GM08714 (cell line): Measurements from ENCODE around the gene NFIC.

Experiments used
- H3K4me3 ChIP-seq: fragments of 200-500 bp; sonication (Bioruptor generic); 2 replicates; pipeline ENCODE4 v1.5.1; 2014; ENCODE audit warnings: mild to moderate bottlenecking, low read length, inconsistent platforms
- ZNF274 ChIP-seq: IDR thresholded peaks from 2 replicates; pipeline ENCODE4 v1.6.1; 2012; ENCODE audit warnings: mild to moderate bottlenecking, low read depth, low read length

NFIC gene

GRCh38 chr19:3464587-3465235, 98.3 kb downstream of the NFIC start:
- TF ChIP-seq ZNF274 = no peak
- H3K4me3 ChIP-seq = no peak overlapping the region

DNA sequence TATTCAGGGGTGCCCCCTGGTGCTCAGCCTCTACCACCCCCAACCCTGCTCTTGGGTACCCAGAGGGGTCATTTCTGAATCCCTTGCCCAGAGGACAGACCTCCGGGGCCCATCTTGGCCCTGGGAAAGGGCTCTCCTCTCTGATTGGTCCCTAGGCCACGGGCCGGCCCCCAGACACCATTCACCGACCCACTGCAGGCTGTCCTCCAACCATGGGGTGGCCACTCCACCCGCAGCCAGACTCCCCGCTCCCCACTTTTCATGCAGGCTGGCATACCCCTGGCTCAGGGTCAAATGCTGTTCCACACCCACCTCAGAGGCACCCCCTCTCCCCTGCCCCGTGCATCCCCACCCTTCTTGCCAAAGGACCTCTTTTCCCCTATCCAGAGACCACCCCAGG, 99.2 kb downstream of the NFIC start:
- no peak for TF ChIP-seq ZNF274
- H3K4me3 ChIP-seq = no peak overlapping the region

GRCh38 chr19:3466635-3467034, 100.3 kb downstream of the NFIC start:
- TF ChIP-seq ZNF274 = no peak
- no peak overlapping the region for H3K4me3 ChIP-seq

DNA sequence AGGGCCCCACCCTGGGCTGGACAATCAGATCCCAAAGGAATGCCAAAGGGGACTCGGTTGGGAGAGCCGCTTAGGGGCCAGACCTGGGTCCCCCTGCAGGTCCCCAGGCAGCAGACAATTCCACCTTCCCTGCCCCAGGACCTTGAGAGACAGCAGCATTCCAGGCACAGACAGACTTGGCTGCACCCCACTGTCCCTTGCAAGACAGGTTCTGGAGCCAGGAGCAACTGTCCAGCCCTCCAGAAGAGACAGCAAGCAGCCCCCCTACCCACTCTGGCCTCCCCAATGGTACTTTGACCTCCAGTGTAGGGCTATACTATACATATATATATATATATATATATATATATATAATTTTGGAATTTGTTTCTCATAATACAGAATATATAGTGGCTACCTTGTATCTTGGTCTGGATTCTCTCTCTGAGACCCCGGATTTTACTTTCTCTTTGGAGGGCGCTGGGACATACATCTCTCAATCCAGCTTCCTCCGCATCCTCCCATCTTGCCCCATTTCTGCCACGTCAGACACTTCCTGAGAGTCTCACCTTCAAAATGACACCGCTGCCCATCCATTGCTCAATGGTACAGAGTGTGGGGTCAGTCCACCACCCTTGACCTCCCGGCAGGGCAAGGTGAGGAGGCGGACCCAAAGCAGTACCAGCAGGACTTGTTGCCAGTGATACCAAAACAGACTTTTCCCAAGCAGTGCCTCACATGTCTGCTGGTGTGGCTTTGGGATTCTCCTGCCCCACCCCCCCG, 101.2 kb downstream of the NFIC start:
- H3K4me3 ChIP-seq = no peak overlapping the region
- TF ChIP-seq ZNF274 = no peak

- no peak for TF ChIP-seq ZNF274
- H3K4me3 ChIP-seq = no peak overlapping the region
These were observed 101.8 kb downstream of the NFIC start for GRCh38 chr19:3468211-3468610.

- no peak for TF ChIP-seq ZNF274
These were observed 103.5 kb downstream of the NFIC start for GRCh38 chr19:3469638-3470499.

GRCh38 chr19:3470500-3471128, 104.2 kb downstream of the NFIC start:
- no peak for TF ChIP-seq ZNF274
- H3K4me3 ChIP-seq = no peak overlapping the region

More at GRCh38 chr19:3469638-3470499, 103.5 kb downstream of the NFIC start:
- H3K4me3 ChIP-seq = no peak overlapping the region

GRCh38 chr19:3471954-3472655, 105.7 kb downstream of the NFIC start:
- H3K4me3 ChIP-seq = no peak overlapping the region
- TF ChIP-seq ZNF274 = no peak

DNA sequence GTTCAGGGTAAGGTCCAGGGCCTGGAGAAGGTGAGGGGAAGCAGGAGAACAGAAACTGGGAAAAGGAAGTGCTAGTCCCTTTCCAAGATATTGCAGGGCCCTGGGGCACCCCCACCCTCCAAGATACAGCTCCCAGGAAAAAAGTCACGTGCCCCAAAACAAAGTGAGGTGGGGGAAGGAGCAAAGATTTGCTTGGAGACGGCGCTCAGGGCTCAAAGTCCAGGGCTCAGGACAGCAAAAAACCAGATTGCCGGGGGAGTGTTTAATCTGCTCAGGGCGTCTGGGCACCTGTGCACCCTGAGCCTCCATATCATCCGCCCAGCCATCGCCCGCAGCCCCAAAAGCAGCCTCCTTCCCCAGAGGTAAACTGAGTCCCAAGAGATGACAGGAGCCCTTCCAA, 107.6 kb downstream of the NFIC start:
- no peak overlapping the region for H3K4me3 ChIP-seq
- no peak for TF ChIP-seq ZNF274

- TF ChIP-seq ZNF274 = no peak
- no peak overlapping the region for H3K4me3 ChIP-seq
These were observed 108.2 kb downstream of the NFIC start for GRCh38 chr19:3474614-3475013.

- TF ChIP-seq ZNF274 = no peak
- H3K4me3 ChIP-seq = no peak overlapping the region
These were observed 109.1 kb downstream of the NFIC start for GRCh38 chr19:3475449-3475848.

DNA sequence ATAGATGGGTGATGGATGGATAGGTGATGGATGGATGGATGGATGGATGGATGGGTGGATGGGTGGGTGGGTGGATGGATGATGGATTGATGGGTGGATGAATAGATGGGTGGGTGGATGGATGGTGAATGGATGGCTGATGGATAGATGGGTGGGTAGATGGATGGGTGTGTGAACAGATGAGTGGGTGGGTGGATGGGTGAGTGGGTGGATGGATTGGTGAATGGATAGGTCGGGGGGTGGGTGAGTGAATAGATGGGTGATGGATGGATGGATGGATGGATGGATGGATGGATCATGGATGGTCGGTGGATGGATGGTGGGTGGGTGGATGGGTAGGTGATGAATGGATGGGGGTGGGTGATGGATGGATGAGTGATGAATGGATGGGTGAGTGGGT, 110.4 kb downstream of the NFIC start:
- H3K4me3 ChIP-seq = no peak overlapping the region
- no peak for TF ChIP-seq ZNF274

- TF ChIP-seq ZNF274 = no peak
- H3K4me3 ChIP-seq = no peak overlapping the region
These were observed 111.1 kb downstream of the NFIC start for GRCh38 chr19:3477506-3477905.

DNA sequence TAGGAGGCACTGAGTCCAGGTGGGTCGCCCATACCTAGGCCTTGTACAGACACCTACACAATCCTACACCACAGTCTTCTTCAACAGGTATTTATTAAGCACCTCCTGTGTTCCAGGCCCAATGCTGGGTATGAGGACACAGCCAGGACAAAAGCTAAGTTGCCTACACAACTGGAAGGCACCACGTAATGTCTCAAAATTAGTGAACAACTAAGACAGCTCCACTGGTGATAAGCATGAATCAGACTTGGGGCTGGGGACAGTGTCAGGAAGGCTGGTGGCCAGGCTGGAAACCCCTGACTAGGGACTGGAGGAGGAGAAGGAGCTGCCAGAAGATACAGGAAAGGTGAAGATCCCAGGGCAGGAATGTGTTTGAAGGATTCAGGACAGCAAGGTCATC, 111.6 kb downstream of the NFIC start:
- no peak for TF ChIP-seq ZNF274
- H3K4me3 ChIP-seq = no peak overlapping the region
